AG04450 (cell line): ENCODE results near the gene TBX15. TPM values are rescaled to one million over a fixed set of nuclear protein-coding genes. Genes with fewer than 3 reads are reported as not detected.

Experiments used
- CTCF ChIA-PET: fragments of 300-600, 350-600 bp; formaldehyde crosslinking; extraction: SDS; loops from one replicate; lab custom pipeline; 2022; ENCODE audit warnings: antibody characterized with exemption, inconsistent platforms; lab: Charles Lee
- POLR2A ChIA-PET: fragments of 350-600 bp; formaldehyde crosslinking; extraction: SDS; loops from one replicate; lab custom pipeline; 2021; ENCODE audit warnings: antibody characterized with exemption, inconsistent platforms; lab: Yijun Ruan, JAX
- DNase-seq: peaks from one replicate; pipeline ENCODE4 v3.0.0-alpha.2; 2011; ENCODE audit warnings: low read depth, low spot score
- H3K27ac ChIP-seq: one replicate; pipeline ENCODE4 v1.5.1; 2012; ENCODE audit warnings: low read depth, low read length, control low read depth
- H3K27me3 ChIP-seq: one replicate; pipeline ENCODE4 v1.6.0; 2012; ENCODE audit warnings: low read length; ENCODE audit not compliant: control insufficient read depth, insufficient read depth
- H3K4me3 ChIP-seq: 2 replicates; pipeline ENCODE4 v1.5.1; 2011; ENCODE audit warnings: mild to moderate bottlenecking, low read depth, low read length, control low read depth
- H3K9me3 ChIP-seq: 2 replicates; pipeline ENCODE4 v1.5.1; 2012; ENCODE audit warnings: low read length; ENCODE audit not compliant: control insufficient read depth, insufficient read depth
- polyA plus RNA-seq: library from polyadenylated mRNA; depleted of rRNA; stranded (reverse); fragments of >200 nt; gene quantifications from 2 replicates; pipeline ENCODE4 v1.2.3, GENCODE V29; 2011
- TF ChIP-seq, protein P1 (sequence below): IDR thresholded peaks from 2 replicates; pipeline ENCODE4 v1.5.1; 2011; ENCODE audit warnings: low read depth, low read length, control low read depth, inconsistent platforms

The TBX15 gene
- polyA plus RNA-seq, 1 experiment, result not detected

DNA sequence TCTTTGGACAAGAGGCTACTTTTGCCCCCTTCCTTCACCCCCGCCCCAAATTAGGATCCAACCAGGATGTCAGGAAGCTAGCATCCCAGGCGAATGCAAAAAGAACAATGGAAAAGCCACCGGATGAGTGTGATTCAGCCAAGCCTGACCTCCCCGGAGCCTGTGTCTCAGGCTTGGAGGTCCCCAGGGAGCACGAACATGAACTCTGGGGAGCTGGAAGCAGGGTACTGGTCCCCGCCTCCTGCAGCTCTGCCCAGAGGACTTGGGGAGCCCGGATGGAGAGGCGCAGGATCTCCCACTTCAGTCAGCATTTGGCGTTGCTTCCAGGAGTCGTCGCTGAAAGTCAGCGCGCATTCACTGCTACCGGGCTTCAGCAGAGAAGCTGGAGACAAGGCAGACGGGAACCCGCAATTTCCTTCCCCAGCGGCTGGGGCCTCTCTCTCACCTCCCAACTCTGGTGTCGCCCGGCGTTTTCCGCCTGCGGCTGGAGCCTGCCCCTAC lies 1.8 kb upstream of the TBX15 start:
- DNase-seq, result no peak
- ChIA-PET CTCF (no interaction called here), POLR2A (no interaction called here)
- peaks cover 7% of the 10 kb centered on the region; the same call in 1 of the 2 replicates for H3K9me3 ChIP-seq
- H3K27me3 ChIP-seq, result peaks cover 99% of the 10 kb centered on the region
- TF ChIP-seq, protein P1, sequence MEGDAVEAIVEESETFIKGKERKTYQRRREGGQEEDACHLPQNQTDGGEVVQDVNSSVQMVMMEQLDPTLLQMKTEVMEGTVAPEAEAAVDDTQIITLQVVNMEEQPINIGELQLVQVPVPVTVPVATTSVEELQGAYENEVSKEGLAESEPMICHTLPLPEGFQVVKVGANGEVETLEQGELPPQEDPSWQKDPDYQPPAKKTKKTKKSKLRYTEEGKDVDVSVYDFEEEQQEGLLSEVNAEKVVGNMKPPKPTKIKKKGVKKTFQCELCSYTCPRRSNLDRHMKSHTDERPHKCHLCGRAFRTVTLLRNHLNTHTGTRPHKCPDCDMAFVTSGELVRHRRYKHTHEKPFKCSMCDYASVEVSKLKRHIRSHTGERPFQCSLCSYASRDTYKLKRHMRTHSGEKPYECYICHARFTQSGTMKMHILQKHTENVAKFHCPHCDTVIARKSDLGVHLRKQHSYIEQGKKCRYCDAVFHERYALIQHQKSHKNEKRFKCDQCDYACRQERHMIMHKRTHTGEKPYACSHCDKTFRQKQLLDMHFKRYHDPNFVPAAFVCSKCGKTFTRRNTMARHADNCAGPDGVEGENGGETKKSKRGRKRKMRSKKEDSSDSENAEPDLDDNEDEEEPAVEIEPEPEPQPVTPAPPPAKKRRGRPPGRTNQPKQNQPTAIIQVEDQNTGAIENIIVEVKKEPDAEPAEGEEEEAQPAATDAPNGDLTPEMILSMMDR, result no peak
- H3K27ac ChIP-seq, result no peak overlapping the region
- H3K4me3 ChIP-seq, result no peak overlapping the region

DNA sequence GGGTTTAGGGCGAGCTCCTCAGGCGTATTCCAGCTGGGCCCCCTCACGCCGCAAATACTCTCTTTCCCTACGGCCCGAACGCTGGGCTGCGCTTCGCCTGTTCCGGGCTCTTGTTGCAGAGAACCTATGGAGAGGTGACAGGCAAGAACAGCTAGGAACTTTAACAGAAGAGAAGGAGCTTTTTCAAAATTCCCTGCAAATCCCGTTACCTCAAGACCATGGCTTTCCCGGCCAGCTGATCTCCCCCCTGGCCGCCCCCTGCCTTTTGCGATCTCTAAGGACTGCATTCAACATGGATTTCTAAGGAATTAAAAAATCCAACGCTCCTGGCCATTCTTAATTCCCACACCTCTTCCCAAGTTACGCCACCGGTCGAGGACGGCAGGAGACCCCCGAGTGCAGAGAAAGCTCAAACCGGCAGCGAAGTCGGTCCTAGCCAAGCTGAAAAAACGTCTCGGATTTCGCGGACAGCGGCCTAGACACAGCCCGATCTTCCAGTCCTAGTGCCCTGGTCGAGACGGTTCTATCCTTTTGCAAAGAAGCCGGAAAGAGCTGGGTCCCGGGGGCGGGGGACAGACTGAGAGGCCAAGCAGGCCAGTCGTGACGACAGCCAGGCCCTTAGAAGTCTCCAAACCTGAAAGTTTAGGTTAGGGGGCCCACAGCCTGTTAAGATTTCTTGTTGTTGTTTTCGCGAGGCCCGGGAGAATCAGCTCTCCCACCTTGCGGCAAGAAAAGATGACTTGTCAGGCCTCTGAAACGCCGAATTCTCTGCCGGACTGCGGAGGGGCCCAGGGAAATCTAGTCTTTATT lies 1.1 kb upstream of the TBX15 start:
- ChIA-PET POLR2A (no interaction called here), CTCF (interaction anchor here (0.8 kb wide), 1 partner anchor 20 kb away, joined by 3 read pairs; no protein-coding TSS in a partner anchor)
- TF ChIP-seq, protein P1, result no peak
- H3K27me3 ChIP-seq, result peaks cover 100% of the 10 kb centered on the region
- no peak overlapping the region for H3K4me3 ChIP-seq
- peaks cover 13% of the 10 kb centered on the region for H3K9me3 ChIP-seq
- H3K27ac ChIP-seq, result no peak overlapping the region
- DNase-seq, result no peak

DNA sequence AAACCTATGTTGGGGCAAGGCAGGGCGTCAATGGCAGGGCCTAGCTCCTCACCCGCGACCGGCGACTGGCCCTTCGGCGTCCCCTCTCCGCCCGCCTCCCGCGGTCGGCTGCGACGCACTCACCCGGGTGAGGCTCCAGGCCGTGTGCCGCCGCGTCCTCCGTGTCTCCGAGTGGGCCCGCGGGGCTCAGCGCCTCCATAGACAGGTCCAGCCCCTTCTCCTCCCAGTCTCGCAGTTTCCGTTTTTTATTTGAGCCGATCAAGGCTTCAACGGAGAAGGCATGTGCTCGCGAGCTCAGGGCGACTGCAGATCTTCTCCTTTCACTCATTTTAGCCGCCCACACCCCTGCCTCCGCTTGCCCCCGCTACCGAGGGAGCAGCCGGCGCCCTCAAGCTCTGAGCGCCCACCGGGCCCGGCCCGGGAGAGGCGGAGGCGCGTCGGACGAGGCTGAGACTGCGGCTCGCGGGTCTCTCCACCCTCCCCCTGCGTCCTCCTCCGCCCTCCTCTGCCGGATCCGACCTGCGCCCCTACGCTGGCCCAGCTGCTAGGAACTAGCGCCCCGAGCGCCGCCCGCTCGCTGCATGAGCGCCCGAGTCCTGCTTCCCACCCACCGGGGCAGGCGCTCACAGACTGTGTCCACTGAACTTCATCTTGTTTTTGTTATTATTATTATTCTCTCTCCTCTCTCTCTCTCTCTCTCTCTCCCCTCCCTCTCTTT lies 516 bp downstream of the TBX15 start:
- Histone ChIP-seq H3K27ac (no peak overlapping the region), H3K27me3 (peaks cover 100% of the 10 kb centered on the region), H3K4me3 (peak overlapping the region; percentile 31), H3K9me3 (peaks cover 28% of the 10 kb centered on the region)
- ChIA-PET POLR2A (no interaction called here), CTCF (no interaction called here)
- TF ChIP-seq, protein P1, result no peak
- DNase-seq, result no peak

DNA sequence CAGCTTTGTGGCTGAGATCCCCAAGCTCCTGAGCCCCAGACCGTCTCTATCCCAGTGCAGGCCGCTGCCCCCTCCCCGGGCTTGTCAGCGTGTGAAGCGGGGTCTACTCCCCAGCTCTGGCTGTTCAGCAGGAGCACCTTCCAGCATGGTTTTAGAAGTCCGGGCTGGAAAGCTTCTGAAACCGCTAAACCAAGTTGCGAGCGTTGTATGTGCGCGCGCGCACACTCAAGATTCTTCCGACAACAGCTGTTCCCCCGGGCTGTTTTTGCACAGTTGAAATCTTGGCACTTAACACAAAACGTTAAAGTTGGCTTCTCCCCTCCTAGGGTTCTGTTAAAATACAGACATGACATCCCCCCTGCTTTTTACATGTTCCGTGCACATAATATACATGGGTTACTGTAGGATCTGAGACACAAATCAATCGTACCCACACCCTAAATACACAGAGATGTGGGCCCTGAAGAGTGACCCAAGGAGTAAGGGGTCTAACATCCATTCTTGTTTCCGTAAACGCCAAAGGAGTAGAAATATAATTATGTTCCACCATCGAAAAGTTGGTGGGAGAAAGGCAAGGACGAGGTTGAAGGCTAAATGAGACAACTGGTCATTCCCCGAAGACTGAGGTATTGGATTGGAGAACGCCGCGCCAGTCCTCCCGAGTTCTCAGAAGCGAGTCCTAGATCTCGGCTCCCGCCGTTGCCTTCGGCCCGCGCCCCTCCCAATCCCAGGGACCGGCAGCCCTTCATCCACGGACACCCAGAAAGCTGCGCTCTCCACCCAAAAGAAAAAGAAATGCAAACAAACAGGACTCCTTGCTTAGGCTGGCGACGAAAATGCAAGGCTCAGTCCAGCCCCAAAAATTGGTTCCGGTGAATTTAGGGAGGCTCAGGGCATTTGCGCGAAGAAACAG lies 1.3 kb downstream of the TBX15 start:
- DNase-seq, result no peak
- peaks cover 26% of the 10 kb centered on the region for H3K9me3 ChIP-seq
- ChIA-PET CTCF (no interaction called here), POLR2A (no interaction called here)
- H3K27ac ChIP-seq, result no peak overlapping the region
- TF ChIP-seq, protein P1, result no peak
- peaks cover 99% of the 10 kb centered on the region for H3K27me3 ChIP-seq
- H3K4me3 ChIP-seq, result peak overlapping the region; percentile 31
